ENCODE measurements around the gene KLHL21.

DNA sequence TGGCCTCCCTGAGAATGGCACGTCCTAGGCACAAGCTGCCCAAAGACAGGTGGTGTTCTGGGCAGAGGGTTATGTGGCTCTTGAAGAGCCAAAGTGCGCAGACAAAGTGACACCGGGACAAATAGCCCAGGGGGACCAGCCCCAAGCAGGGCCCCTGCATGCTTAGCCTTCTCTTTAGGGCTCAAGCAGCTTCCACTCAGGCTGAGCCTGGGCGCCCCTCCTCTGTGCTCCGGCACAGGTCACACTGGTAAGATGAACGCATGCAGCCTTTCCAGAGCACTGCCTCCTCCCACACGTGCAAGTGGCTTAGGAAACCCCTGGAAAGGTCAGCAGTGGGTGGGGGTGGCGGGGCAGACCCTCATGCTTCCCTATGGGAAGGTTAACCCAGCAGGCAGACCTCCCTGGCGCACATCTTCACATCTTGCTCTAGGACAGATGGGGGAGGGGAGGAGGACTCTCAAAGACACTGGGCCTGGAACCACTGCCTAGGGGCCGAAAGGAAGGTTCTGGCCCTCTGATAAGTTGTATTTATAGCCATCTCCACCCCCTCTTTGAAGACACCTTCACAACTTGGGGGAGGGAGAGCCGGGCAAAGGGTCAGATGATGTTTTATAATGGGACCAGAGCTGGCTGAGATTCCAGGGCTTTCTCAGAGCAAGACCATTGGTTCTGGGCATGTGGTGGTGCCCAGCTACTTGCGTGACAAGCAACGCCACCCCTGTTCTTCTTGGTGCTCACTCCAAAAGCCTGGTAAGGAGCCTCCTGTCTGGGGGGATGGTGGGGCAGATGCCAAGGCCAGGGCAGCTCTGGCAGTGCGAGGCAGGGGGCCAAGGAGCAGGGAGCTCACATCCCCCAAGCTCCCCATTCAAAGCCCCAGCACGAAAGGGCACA, 5.5 kb downstream of the KLHL21 start:
- TF ChIP-seq, protein P1, sequence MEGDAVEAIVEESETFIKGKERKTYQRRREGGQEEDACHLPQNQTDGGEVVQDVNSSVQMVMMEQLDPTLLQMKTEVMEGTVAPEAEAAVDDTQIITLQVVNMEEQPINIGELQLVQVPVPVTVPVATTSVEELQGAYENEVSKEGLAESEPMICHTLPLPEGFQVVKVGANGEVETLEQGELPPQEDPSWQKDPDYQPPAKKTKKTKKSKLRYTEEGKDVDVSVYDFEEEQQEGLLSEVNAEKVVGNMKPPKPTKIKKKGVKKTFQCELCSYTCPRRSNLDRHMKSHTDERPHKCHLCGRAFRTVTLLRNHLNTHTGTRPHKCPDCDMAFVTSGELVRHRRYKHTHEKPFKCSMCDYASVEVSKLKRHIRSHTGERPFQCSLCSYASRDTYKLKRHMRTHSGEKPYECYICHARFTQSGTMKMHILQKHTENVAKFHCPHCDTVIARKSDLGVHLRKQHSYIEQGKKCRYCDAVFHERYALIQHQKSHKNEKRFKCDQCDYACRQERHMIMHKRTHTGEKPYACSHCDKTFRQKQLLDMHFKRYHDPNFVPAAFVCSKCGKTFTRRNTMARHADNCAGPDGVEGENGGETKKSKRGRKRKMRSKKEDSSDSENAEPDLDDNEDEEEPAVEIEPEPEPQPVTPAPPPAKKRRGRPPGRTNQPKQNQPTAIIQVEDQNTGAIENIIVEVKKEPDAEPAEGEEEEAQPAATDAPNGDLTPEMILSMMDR (conservative IDR thresholded peaks at IDR 0.05 in 1 of 2, IDR thresholded peaks at IDR 0.05 in 1 of 2; ENCODE audit: extremely low read depth in 1 of 2, insufficient read depth in 1 of 2, low read depth in 1 of 2, low read length in 2 of 2) = no peak
- TF ChIP-seq EZH2 (IDR thresholded peaks at IDR 0.05; ENCODE audit: borderline replicate concordance, low read length) = no peak
